Stimulated activated CD4-positive, alpha-beta T cell treated with anti-CD3 and anti-CD28 coated beads, Interleukin-12 subunit alpha, Interleukin-12 subunit beta, amount 100 ng/mL, for 4 hours (primary cell): ENCODE results near the gene NRP1.

Experiments used
- DNase-seq: peaks from one replicate; pipeline ENCODE4 v3.0.0-alpha.2; 2020

Gene NRP1

GRCh38 chr10:33201056-33201780, 133.2 kb downstream of the NRP1 start:
- DNase-seq, result no peak

GRCh38 chr10:33199731-33200232, 134.7 kb downstream of the NRP1 start:
- no peak for DNase-seq

- no peak for DNase-seq
Observed at GRCh38 chr10:33198610-33199009, 135.9 kb downstream of the NRP1 start.

GRCh38 chr10:33196710-33197491, 137.6 kb downstream of the NRP1 start:
- DNase-seq, result no peak

- DNase-seq, result no peak
Observed at GRCh38 chr10:33196377-33196706, 138.1 kb downstream of the NRP1 start.

- DNase-seq, result no peak
Observed at GRCh38 chr10:33195608-33196376, 138.7 kb downstream of the NRP1 start.

GRCh38 chr10:33193701-33194521, 140.6 kb downstream of the NRP1 start:
- no peak for DNase-seq

- DNase-seq, result peak; percentile 68
Observed at GRCh38 chr10:33193057-33193700, 141.3 kb downstream of the NRP1 start.

GRCh38 chr10:33192190-33192589, 142.3 kb downstream of the NRP1 start:
- no peak for DNase-seq

GRCh38 chr10:33190406-33190805, 144.1 kb downstream of the NRP1 start:
- DNase-seq, result no peak

GRCh38 chr10:33189808-33190207, 144.7 kb downstream of the NRP1 start:
- no peak for DNase-seq

GRCh38 chr10:33189363-33189762, 145.1 kb downstream of the NRP1 start:
- DNase-seq, result no peak

- DNase-seq, result no peak
Observed at GRCh38 chr10:33187427-33187999, 147.0 kb downstream of the NRP1 start.

- no peak for DNase-seq
Observed at GRCh38 chr10:33186150-33186549, 148.3 kb downstream of the NRP1 start.

GRCh38 chr10:33183655-33184054, 150.8 kb downstream of the NRP1 start:
- DNase-seq, result no peak

GRCh38 chr10:33180921-33181320, 153.5 kb downstream of the NRP1 start:
- no peak for DNase-seq

- DNase-seq, result peak; percentile 7
Observed at GRCh38 chr10:33180390-33180789, 154.1 kb downstream of the NRP1 start.

GRCh38 chr10:33179067-33179466, 155.4 kb downstream of the NRP1 start:
- no peak for DNase-seq

- DNase-seq, result no peak
Observed at GRCh38 chr10:33178026-33178755, 156.3 kb downstream of the NRP1 start.

GRCh38 chr10:33176688-33177087, 157.8 kb downstream of the NRP1 start:
- DNase-seq, result no peak
